Duodenal mucosa (tissue), 2 donors: Measurements from ENCODE around the gene ADAMTS2.

ENCODE experiments used
- H3K27ac ChIP-seq: one replicate; pipeline ENCODE4 v1.7.0; 2013; ENCODE audit warnings: low read depth, low read length
- H3K27me3 ChIP-seq, 2 donors: one replicate each; pipeline ENCODE4 v1.7.0; 2013; ENCODE audit warnings: low read length in 2 of 2, control low read depth in 1 of 2; ENCODE audit not compliant: insufficient read depth in 2 of 2, control insufficient read depth in 1 of 2
- H3K36me3 ChIP-seq, 2 donors: one replicate each; pipeline ENCODE4 v1.7.0; 2013; ENCODE audit warnings: low read length in 2 of 2, control low read depth in 1 of 2; ENCODE audit not compliant: insufficient read depth in 2 of 2, control insufficient read depth in 1 of 2
- H3K4me1 ChIP-seq, 2 donors: one replicate each; pipeline ENCODE4 v1.7.0; 2013; ENCODE audit warnings: low read length in 2 of 2, control low read depth in 1 of 2; ENCODE audit not compliant: insufficient read depth in 2 of 2, control insufficient read depth in 1 of 2
- H3K4me3 ChIP-seq, 2 donors: one replicate each; pipeline ENCODE4 v1.7.0; 2013; ENCODE audit warnings: low read length in 2 of 2, low read depth in 1 of 2
- H3K9ac ChIP-seq, 2 donors: one replicate each; pipeline ENCODE4 v1.7.0; 2013; ENCODE audit warnings: low read length in 2 of 2, low read depth in 1 of 2
- H3K9me3 ChIP-seq, 2 donors: one replicate each; pipeline ENCODE4 v1.7.0; 2013; ENCODE audit warnings: low read length in 2 of 2, control low read depth in 1 of 2; ENCODE audit not compliant: control insufficient read depth in 1 of 2

The ADAMTS2 gene

GRCh38 chr5:179258001-179258921, 87.0 kb downstream of the ADAMTS2 start:
- H3K4me3 ChIP-seq: no peak overlapping the region
- no peak overlapping the region for H3K9ac ChIP-seq
- no peaks in the 10 kb centered on the region for H3K36me3 ChIP-seq
- no peaks in the 10 kb centered on the region for H3K9me3 ChIP-seq
- no peak overlapping the region for H3K27ac ChIP-seq
- no peaks in the 10 kb centered on the region for H3K27me3 ChIP-seq
- no peaks in the 10 kb centered on the region for H3K4me1 ChIP-seq

DNA sequence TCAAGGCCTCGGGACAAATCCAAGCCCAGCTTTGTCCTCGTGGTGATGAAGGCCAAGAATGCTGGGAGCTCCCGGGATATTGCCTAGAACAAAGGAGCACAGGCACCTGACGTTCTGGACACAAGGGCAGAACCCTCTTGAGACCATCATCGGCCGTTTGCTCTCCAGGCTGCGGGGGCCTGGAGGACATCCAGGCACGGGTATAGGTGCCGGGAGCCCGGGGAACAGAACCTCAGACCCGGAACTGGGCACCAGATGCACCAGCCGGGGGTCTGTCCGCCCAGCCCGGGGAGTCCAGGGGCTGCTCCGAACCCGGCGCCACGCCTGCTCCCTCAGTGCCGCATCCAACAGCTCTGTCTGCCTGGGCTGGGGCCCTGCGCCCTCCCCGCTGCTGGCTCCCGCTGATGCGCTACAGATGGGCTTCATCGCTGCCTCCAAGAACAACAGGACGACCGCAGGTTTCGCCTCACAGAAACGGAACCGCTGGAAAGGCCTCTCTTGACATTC, 88.0 kb downstream of the ADAMTS2 start:
- H3K4me1 ChIP-seq: no peaks in the 10 kb centered on the region
- no peaks in the 10 kb centered on the region for H3K9me3 ChIP-seq
- no peak overlapping the region for H3K4me3 ChIP-seq
- no peak overlapping the region for H3K9ac ChIP-seq
- no peaks in the 10 kb centered on the region for H3K27me3 ChIP-seq
- H3K36me3 ChIP-seq: no peaks in the 10 kb centered on the region
- H3K27ac ChIP-seq: no peak overlapping the region

DNA sequence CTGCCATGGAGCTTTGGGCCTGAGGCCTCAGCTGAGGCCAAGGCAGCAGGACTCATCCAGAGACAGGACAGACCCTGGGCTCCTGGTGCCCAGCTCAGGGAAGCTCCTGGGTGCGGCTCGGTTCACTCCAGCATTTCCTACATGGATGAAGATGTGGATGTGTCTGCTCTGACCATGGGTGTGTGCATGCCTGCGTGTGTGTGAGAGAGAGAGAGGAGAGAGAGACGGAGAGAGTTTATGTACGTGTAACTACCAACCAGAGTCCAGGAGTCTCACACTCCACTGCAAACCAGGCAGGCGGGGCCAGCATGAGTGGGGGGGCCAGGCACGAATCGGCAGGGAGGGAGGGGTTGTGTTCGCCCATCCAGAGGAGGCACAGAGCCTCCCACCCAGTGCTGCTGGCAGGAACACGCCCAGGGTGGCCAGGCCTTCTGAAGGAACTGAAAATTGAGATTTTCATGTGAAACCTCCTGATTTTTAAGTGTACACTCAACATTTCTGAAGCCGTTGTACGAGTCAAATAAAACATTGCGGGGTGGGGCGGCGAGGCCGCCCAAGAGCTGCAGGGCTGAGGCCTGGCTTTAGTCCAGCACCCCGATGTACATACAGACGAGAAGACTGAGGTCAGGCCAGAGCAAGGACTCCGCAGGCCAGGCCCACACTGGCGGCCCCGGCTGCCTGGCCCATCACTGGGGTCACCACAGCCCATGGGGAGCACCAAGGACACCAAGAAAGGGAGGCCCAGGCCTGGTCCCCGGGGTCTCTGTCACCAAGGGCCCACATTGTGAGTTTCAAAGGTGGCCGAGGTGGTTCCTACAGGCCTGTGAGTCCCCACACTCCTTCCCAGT, 88.7 kb downstream of the ADAMTS2 start:
- H3K27me3 ChIP-seq: no peaks in the 10 kb centered on the region
- H3K36me3 ChIP-seq: no peaks in the 10 kb centered on the region
- H3K4me1 ChIP-seq: no peaks in the 10 kb centered on the region
- H3K9ac ChIP-seq: no peak overlapping the region
- no peak overlapping the region for H3K27ac ChIP-seq
- H3K9me3 ChIP-seq: no peaks in the 10 kb centered on the region
- no peak overlapping the region for H3K4me3 ChIP-seq

DNA sequence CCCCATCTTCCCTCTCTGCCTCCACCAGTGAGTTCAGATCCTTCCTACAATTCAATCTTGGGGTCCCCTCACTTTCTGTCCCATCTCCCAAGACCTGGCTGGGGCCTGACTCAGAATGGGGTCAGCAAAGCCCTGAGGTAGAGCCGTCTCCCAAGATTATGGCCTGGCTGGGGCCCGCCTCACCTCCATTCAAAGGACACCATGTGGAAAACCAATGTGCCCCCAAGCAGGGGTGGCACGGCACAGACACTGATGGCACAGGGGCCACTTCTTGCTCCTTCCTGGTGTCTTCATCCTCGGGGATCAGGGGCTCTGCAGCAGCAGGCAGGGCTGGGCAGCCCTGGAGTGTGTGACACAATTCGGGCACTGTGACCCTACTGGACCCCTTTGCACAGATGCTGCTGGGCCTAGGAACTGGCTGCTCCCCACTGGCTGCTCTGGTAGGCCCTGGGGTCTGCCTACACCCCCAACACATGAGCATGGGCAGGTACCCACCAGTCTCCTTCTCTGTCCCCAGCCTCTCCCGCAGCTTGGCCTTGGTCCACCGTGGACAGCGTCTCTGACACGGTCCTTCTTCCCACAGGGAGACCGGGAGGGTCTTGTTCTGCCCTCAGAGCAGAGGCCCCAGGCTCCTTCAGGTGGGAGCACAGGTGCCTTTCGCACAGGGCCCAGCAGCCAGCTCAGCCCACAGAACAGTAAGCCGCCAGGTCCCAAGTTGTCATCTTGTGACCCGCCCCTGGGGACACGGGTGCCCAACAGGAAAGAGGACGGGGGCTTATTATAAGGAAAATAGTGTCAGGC, 89.5 kb downstream of the ADAMTS2 start:
- Histone ChIP-seq H3K4me1 (no peaks in the 10 kb centered on the region), H3K9ac (no peak overlapping the region), H3K4me3 (no peak overlapping the region), H3K27ac (no peak overlapping the region), H3K9me3 (no peaks in the 10 kb centered on the region), H3K27me3 (no peaks in the 10 kb centered on the region), H3K36me3 (no peaks in the 10 kb centered on the region)

GRCh38 chr5:179254638-179255271, 90.5 kb downstream of the ADAMTS2 start:
- Histone ChIP-seq H3K4me1 (no peaks in the 10 kb centered on the region), H3K9ac (no peak overlapping the region), H3K36me3 (no peaks in the 10 kb centered on the region), H3K27ac (no peak overlapping the region), H3K9me3 (no peaks in the 10 kb centered on the region), H3K4me3 (no peak overlapping the region), H3K27me3 (no peaks in the 10 kb centered on the region)

DNA sequence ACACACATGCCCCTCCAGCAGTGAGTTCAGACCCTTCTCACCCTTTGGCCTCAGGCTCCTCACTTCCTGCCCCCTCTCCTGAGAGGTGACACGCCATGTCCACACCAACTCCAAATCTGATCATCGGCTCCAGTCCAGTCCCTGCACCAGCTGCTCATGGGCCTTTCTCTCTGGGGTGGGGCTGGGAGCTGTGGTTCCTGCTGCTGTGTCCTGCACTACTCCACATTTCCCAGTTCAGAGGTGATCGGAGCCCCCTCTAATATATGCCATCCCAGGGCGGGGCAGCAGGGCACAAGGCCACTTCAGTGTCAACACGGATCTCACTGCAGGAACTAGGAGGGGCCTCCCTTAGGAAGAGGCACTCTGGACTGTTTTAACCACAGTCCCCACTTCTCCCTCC, 91.5 kb downstream of the ADAMTS2 start:
- no peak overlapping the region for H3K27ac ChIP-seq
- H3K4me1 ChIP-seq: no peaks in the 10 kb centered on the region
- H3K9me3 ChIP-seq: no peaks in the 10 kb centered on the region
- no peak overlapping the region for H3K4me3 ChIP-seq
- no peaks in the 10 kb centered on the region for H3K27me3 ChIP-seq
- H3K9ac ChIP-seq: no peak overlapping the region
- H3K36me3 ChIP-seq: no peaks in the 10 kb centered on the region

GRCh38 chr5:179251276-179251969, 93.8 kb downstream of the ADAMTS2 start:
- Histone ChIP-seq H3K27me3 (no peaks in the 10 kb centered on the region), H3K9me3 (no peaks in the 10 kb centered on the region), H3K27ac (no peak overlapping the region), H3K9ac (no peak overlapping the region), H3K36me3 (no peaks in the 10 kb centered on the region), H3K4me3 (no peak overlapping the region), H3K4me1 (no peaks in the 10 kb centered on the region)

DNA sequence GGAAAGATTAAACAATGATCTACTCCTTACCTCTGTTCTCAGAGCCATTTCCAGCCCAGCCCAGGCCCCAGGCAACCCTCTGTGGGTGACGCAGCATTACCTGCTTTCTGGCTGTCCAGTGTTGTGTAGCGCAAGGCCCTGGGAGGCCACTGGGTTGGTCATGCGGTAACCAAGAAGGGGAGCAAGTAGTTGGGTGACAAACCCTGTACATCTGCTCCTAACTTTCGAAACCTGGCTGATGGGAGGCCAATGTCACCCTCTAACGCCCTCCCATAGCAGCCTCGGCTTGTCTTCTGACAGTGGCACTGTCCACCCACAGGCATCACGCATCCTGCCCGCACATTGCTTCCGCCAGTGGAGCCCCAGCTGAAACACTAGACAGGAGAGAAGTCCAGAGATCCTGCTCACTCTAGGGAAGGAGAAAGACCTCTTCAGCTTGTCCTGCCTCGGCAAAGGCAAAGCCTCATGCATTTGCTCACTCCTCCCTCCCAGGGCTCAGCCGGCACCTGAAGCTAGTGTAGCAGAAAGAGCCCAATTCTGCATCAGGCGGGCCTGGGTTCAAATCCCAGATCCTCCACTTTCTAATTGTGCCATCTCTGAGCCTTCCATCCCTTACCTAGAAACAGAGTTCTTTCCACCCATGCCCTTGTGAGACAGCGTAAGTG, 94.6 kb downstream of the ADAMTS2 start:
- H3K9me3 ChIP-seq: no peaks in the 10 kb centered on the region
- no peak overlapping the region for H3K27ac ChIP-seq
- H3K9ac ChIP-seq: no peak overlapping the region
- no peaks in the 10 kb centered on the region for H3K27me3 ChIP-seq
- no peaks in the 10 kb centered on the region for H3K4me1 ChIP-seq
- H3K36me3 ChIP-seq: no peaks in the 10 kb centered on the region
- H3K4me3 ChIP-seq: no peak overlapping the region

DNA sequence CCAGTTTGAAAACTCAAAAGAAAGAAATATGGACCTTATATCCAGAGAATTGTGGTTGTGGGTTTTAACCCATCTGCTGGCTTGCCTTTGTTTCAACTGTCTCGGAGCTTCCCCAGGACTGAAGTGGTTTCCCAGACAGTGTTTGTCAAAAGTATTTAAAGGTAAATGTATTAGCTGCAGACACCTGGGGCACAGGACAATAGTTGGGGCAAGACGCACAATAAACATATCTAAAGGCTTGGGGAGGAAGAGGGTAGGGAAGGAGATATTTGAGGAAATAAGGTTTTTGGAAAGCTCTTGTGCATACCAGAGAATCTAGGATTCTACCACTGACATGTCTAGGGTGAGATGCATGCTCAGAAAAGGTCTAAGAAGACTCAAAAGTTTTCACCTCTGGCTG, 99.0 kb downstream of the ADAMTS2 start:
- H3K27me3 ChIP-seq: no peaks in the 10 kb centered on the region
- H3K4me3 ChIP-seq: no peak overlapping the region
- no peak overlapping the region for H3K27ac ChIP-seq
- H3K9me3 ChIP-seq: no peaks in the 10 kb centered on the region
- no peaks in the 10 kb centered on the region for H3K4me1 ChIP-seq
- H3K9ac ChIP-seq: no peak overlapping the region
- H3K36me3 ChIP-seq: no peaks in the 10 kb centered on the region
